HG03066 (cell line): ENCODE data around the gene KCNN3.
"Not testable (repeated sequence)": the region's sequence is repeated elsewhere in the genome, so short reads cannot be mapped to it uniquely, and the experiment has no call there.

Experiments used
- ATAC-seq: cut with Tn5 transposase; IDR thresholded peaks from one replicate; pipeline ENCODE4 v1.9.1; 2021; ENCODE audit warnings: low read depth; ENCODE audit not compliant: unreplicated experiment

The KCNN3 gene

DNA sequence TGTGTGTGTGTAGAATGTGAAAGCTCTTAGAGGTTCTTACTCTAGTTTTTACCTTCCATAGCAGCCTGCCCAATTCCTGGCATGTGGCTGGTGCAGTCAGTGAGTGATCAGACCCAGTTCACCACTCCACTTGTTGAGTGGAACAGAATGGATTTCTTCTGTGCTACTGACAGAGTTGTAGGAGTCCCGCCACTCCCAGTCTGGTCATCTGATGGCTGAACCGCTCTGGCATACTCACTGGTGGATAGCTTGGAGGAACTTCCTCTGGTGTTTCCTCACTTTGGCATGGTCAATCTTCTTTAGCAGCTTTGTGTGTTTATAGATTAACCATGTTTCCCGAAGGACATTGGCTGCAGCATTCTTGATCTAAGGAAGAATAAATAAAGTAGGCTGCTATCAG lies 155.4 kb downstream of the KCNN3 start:
- ATAC-seq: no peak

DNA sequence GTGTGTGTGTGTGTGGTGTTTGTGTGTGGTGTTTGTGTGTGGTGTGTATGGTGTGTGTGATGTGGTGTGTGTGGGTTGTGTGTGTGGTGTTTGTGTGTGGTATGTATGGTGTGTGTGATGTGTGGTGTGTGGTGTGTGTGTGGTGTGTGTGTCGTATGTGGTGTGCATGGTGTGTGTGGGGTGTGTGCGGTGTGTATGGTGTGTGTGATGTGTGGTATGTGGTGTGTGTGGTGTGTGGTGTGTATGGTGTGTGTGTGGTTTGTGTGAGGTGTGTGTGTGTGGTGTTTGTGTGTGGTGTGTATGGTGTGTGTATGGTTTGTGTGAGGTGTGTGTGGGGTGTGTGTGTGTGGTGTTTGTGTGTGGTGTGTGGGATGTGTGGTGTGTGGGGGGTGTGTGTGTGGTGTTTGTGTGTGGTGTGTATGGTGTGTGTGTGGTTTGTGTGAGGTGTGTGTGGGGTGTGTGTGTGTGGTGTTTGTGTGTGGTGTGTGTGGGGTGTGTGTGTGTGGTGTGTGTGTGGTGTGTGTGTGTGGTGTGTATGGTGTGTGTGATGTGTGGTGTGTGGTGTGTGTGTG lies 155.9 kb downstream of the KCNN3 start:
- ATAC-seq: no peak

DNA sequence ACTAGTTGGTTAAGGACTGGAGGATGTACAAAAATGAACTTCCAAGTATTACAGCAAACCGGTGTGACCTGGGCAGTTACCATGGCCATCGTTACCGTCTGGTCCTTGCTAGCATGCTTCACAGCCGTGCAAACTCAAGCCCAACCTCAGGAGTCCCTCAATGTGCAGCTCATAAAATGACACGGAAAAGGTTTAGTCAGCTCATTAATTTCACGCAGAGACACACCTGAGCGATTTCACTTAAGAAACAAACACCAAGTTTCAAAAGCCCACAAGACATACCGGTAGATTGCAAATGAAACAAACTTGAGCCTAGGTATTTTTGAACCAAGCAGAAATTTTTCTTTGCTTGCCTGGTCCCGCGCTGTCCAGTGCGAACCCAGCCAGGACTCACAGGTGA lies 157.1 kb downstream of the KCNN3 start:
- no peak for ATAC-seq

- ATAC-seq: no peak
Measured at GRCh38 chr1:154712166-154712810, 157.8 kb downstream of the KCNN3 start.

DNA sequence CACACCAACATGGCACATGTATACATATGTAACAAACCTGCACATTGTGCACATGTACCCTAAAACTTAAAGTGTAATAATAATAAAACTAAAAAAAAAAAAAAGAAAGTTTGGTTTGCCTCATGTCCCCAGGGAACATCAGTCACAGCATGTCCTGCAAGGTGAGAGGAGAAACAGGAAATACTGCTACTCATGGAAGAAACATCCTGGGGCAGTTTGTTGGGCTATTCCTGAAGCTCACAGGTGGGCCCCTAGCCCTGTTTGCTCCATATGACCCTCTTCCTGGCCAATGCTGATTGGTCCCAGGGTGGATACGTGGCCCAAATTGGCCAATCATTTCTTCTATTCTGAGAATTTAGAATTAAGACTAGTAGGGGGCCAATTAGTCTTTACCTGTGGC lies 158.7 kb downstream of the KCNN3 start:
- ATAC-seq: no peak

DNA sequence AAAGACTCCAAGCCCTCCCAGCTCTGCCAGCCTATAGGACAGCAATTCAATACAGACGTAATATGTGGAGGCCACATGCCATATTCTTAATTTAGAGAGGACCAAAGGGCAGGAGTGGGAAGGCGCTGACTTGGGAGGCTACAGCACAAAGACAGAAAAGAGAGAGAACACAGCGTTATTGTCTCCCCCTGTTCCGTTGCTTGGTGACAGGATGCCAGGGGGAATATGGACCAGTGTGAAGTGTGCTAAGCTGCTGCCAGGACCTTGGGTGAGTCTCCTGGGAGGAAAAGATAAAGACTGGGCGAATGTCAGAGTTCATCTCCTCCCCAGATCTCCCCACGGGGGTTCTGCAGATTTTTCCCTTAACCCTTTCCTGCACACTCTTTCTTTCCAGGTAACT lies 160.0 kb downstream of the KCNN3 start:
- ATAC-seq: no peak

GRCh38 chr1:154707901-154708463 lies 162.1 kb downstream of the KCNN3 start:
- no peak for ATAC-seq

DNA sequence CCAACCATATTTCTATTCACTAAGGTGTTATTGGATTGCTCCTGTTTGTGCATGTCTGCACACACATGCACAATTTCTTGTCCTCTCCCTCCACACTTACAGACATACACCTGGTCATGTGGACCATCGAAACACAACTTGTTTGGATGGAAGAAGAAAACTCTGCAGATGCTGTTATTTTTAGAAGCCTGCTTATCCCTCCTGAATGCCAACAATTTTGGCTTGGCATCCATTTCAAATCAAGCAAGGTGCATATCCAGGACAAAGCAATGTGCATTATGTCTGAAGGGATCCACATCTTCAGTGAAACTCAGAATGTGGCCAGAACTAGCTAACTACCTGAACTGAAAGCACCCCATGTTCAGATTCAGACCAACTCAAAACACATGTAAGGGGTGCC lies 163.2 kb downstream of the KCNN3 start:
- no peak for ATAC-seq

DNA sequence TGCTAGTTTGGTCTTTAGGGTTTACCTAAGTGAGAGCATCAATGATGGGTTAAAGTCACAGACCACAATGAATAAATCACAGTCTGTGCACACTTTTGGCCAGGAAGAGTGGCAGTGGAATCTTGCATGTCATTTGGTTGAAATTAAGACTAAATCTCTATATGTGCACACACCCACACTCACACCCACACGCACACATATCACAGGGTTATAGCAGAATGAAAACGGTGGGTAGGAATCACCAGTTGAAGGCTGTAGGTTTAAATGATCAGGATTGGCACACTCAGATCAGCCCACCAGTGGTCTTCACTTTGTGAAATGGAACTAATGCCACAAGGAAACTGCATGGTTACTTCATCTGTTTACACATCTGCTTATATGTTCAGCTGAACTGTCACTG lies 164.5 kb downstream of the KCNN3 start:
- ATAC-seq: no peak

- ATAC-seq: no peak
Measured at GRCh38 chr1:154703170-154703569, 166.9 kb downstream of the KCNN3 start.

DNA sequence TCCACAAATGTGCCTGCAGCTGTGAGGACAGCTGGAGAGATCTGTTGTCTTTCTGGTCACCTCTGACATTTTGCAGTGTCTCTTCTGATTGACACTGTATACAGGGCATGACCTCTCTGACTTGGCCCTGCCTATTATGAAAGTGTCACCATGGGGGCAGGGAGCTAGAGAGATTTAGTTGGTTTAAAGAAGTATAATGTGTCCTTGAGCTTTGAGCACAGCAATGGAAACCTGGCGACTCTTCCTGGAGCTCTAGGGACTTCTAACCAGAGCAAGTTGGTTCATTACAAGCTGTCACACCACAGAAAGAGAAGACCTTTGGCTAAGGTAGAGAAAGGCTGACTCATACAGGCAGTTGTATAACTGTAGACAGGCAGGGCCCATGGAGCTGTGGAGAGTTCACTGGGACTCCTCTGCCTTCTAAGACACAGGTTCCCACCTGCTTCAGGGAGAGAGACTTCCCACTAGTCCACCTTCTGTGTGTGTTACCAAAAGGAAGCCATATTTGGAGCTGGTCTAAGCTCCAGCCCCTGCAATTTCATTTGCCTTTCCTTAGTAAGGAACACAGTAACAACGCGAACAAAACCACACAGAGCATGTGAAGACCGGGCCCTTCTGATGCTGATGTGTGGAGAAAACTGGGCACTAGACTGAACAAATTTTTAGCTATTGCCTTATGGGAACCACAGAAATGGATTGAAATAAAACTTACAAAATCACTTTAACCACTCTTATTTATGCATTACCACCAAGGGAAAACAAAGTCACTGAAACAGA lies 171.6 kb downstream of the KCNN3 start:
- ATAC-seq: no peak

- no peak for ATAC-seq
Measured at GRCh38 chr1:154697710-154698109, 172.4 kb downstream of the KCNN3 start.

- no peak for ATAC-seq
Measured at GRCh38 chr1:154696456-154696855, 173.6 kb downstream of the KCNN3 start.

- ATAC-seq: no peak
Measured at GRCh38 chr1:154695985-154696384, 174.1 kb downstream of the KCNN3 start.

DNA sequence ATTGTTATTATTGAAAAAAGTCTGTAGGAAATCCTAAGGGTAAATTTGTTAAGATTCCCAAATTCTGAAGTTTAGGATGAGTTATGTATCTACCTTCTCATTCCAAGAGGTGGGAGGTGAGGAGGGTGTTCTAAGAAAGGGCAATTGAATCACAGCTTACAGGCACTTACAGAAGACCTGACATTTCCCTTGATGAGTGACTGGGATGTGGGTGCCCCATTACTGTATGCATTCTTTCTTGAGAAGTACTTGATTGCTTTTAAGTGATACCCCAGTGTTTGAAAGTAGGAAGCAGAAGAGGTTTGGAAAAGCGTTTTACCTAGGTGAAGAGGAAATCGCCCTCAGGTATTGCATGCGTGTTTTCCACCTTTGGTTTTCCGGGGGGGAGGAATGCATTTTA lies 175.1 kb downstream of the KCNN3 start:
- ATAC-seq: no peak

DNA sequence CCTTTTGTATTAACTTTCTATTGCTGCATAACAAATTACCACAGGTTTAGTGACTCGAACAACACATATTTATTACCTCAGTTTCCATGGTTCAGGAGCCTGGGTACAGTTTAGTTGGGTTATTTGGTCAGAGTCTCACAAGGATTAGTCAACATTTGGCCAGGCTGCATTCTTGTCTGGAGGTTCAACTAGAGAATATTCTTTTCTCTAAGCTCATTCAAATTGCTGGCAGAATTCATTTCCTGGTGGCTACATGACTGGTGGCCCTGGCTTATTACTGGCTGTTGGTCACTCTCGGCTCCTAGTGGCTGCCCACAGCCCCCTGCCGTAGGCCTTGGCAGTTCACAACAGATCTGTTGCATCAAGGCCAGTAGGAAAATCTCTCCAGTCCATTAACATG lies 181.0 kb downstream of the KCNN3 start:
- no peak for ATAC-seq

DNA sequence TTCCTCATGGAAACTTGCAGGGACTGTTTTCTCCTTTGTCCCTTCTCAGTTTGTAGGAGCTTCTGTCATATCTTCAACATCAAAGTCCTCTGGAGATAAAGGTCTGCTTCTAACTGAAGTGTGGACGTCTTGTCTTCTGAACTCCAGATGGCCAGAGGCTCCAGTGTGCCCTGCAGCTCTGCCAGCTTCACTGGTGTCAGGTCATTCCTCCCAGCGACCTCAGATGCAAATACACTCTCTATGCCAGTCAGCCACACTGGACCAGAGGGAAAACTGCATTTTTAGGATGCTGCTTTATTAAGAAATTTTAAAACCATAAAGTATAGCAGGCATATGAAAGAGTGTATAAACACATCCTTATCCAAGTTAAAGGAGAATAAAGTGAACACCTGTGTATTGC lies 183.6 kb downstream of the KCNN3 start:
- ATAC-seq: no peak

DNA sequence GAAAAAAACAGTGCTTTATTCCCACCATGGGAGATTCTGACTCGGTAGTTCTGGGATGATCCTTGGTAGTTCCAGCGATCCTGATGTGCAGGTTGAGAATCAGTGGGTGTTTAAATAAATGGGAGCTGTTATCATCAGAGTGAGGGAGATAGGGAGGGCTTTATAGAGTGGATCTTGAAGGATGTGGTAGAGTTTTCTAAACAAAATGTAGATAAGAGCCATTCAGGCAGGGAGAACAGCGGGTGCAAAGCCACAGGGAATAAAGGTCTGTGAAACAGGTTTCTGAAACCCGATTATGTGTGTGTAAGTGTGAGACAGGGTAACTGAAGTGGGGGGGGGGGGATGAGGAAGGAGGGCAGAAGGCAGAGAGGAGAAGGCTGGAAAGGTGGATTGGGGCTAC lies 186.3 kb downstream of the KCNN3 start:
- ATAC-seq: no peak

- ATAC-seq: no peak
Measured at GRCh38 chr1:154682254-154682653, 187.8 kb downstream of the KCNN3 start.

DNA sequence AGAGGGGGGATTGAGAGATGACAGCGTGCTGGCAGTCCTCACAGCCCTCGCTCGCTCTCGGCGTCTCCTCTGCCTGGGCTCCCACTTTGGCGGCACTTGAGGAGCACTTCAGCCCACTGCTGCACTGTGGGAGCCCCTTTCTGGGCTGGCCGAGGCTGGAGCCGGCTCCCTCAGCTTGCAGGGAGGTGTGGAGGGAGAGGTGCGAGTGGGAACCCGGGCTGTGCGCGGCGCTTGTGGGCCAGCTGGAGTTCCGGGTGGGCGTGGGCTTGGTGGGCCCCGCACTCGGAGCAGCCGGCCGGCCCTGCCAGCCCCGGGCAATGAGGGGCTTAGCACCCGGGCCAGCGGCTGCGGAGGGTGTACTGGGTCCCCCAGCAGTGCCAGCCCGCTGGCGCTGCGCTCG lies 192.2 kb downstream of the KCNN3 start:
- not testable (repeated sequence) for ATAC-seq

- not testable (repeated sequence) for ATAC-seq
Measured at GRCh38 chr1:154676847-154677246, 193.2 kb downstream of the KCNN3 start.

- not testable (repeated sequence) for ATAC-seq
Measured at GRCh38 chr1:154674456-154674855, 195.6 kb downstream of the KCNN3 start.
